Activated CD4-positive, CD25-positive, alpha-beta regulatory T cell (primary cell): ENCODE results near the gene PTPN4.

Source experiments
- DNase-seq, 4 experiments: peaks; one replicate each; lab custom pipeline; 2025; lab: John Stamatoyannopoulos, UW

The PTPN4 gene

DNA sequence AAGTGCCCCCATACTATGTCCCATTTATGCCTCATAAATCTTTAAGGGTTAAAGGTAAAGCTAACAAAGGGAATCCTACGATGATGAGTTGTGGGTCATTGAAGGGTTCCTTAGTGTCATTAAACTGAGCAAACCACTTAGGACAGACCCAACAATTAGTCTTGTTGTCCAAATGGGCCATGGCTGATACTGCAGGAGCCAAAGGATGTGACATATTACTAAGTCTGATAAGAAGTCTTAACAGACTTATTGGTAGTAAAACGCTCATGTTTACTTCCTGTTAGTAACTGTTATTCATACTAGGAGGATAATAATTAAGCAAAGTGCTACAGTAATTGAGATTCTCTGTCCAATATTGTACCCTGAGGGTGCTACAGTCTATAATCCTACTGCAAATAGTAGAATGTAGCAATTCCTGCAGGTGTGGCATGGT, 96.8 kb downstream of the PTPN4 start:
- no peak for DNase-seq

DNA sequence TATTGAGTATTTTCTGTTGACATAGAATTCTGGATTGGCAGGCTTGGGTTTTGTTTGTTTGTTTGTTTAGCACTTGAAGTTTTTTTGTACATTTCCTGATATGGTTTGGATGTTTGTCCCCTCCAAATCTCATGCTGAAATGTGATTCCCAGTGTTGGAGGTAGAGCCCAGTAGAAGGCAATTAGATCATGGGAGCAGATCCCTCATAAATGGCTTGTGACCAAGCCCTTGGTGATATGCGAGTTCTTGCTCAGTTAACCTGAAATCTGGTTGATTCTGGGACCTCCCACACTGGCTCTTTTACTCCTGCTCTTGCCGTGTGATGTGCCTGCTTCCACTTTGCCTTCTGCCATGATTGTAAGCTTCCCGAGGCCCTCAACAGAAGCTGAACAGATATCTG, 98.0 kb downstream of the PTPN4 start:
- no peak for DNase-seq

GRCh38 chr2:119859528-119859927, 99.8 kb downstream of the PTPN4 start:
- no peak for DNase-seq

GRCh38 chr2:119860924-119861323, 101.2 kb downstream of the PTPN4 start:
- DNase-seq: no peak

GRCh38 chr2:119862127-119862889, 102.6 kb downstream of the PTPN4 start:
- DNase-seq: no peak

DNA sequence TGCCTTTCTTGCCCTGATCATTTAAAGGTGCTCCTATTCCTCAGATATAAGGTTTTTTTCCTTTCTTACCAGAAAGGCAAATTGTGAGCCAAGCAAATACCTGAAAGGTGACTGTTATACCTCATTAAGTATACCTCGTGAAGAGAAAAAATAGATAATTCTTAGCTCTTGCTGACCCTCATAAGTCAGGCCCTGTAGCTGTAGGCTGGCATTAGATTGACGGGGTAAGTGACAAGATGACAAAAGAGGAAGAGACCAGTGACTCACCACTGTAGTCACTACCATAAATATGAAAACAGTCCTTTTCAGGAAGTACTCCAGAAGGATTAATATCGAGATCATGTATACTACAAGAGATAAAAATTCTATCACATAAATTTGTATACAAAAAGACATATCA, 104.6 kb downstream of the PTPN4 start:
- no peak for DNase-seq

- DNase-seq: no peak
Measured at GRCh38 chr2:119871725-119872124, 112.0 kb downstream of the PTPN4 start.

GRCh38 chr2:119873350-119874315, 113.9 kb downstream of the PTPN4 start:
- DNase-seq: no peak

DNA sequence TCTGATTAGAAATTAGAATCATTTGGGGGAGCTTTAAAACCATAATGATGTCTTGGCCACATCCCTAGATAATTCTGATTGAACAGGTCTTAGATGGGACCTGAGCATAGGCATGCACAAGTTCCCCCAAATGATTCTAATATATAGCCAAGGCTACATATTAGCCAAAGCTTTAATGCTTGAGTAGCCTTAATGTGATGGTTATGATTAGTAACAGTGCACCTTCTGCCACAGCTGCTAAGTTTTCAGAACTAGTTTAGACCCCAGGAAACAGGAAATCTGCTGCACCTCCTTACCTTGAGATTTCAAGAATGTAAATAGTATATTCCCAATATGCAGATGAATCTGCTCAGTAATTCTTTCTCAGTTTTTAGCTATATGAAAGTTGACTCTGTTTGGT, 119.8 kb downstream of the PTPN4 start:
- no peak for DNase-seq

- no peak for DNase-seq
Measured at GRCh38 chr2:119888680-119889079, 129.0 kb downstream of the PTPN4 start.

DNA sequence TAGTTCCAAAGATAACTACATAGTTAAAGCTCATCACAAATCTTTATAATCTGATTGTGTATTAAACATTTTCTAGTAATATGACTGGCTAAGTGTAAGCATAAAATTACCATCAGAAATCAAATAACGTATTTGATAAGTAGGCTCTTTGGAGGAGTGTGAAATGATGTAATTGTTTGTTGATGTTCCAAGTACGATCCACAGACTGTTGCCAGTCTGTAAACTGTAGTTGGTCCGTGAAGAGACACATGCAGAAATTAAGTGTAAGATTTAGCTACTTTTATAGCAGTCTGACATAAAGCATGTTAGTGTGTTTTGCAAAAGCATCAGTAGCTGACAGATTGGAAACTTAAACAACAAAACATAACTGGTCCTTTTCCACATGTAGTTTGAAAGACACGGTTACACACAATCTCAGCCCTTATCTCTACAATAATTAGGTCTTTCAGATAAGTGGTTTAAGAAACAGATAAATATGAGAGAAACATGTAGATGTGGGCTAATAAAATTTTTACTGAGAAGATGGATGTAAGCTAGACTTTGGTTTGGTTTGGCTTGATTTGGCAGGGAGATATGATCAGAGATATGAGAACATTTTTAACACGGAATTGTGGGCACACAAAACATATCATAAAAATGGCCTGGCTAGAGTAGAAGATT, 138.1 kb downstream of the PTPN4 start:
- DNase-seq: no peak

GRCh38 chr2:119901013-119901412, 141.3 kb downstream of the PTPN4 start:
- DNase-seq: no peak

- DNase-seq: no peak
Measured at GRCh38 chr2:119910566-119910965, 150.8 kb downstream of the PTPN4 start.

DNA sequence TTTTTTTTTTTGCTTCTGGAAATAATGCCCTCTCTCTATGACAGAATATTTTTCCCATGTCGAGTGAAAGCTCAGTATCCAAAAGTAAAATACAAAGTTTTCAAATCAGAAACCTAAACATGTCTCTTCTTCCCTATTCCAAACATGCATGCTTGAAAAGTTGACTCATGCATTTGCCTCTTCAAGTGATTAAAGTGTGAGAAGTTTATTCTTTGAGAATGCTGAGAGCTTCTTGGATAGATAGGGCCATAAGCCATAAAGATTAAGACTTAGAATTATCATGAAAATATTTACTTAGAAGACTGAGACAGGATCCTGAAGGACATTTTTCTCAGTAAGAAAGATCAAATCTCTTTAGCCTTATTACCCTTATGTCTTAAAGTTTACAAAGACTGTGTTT, 154.5 kb downstream of the PTPN4 start:
- no peak for DNase-seq

GRCh38 chr2:119921825-119922224, 162.1 kb downstream of the PTPN4 start:
- no peak for DNase-seq

DNA sequence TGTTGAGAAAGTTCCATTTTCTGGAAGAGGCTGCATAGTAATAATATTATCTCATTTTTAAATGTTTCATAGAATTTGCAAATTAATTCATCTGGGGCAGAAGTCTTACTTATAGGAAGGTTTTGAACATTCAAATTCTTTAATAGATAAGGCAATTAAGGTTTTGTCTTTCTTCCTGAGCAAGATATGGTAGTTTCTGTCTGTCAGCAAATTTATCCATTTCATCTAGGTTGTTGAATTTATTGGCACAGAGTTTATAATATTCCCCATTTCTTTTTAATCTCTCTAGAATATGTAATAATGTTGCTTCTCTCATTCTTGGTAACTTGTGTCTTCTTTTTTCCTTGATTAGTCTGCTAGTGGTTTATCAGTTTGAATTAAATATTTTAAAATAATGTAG, 163.0 kb downstream of the PTPN4 start:
- DNase-seq: no peak

GRCh38 chr2:119929537-119929936, 169.8 kb downstream of the PTPN4 start:
- peak in 1 of 4 experiments; percentile 15 for DNase-seq

DNA sequence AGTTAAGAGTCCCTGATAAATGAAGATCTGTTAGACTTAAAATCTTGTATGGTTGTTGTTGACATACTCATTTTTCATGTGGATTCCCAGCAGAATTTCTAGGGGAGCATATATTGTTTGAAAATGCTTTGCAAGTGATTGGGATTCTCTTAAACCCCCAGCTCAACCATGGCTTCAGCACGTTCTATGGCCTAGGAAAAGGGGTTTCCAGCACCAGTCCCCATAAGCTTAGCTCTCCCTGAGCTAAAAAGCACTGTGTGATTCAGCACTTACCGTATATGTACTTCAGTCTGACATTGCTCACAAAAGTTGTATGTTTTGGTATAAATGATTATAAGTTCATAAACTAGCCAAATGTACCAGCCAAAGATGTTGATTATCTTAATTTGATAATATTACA, 173.1 kb downstream of the PTPN4 start:
- DNase-seq: no peak

- DNase-seq: no peak
Measured at GRCh38 chr2:119934319-119934718, 174.6 kb downstream of the PTPN4 start.

- no peak for DNase-seq
Measured at GRCh38 chr2:119937680-119938079, 178.0 kb downstream of the PTPN4 start.

DNA sequence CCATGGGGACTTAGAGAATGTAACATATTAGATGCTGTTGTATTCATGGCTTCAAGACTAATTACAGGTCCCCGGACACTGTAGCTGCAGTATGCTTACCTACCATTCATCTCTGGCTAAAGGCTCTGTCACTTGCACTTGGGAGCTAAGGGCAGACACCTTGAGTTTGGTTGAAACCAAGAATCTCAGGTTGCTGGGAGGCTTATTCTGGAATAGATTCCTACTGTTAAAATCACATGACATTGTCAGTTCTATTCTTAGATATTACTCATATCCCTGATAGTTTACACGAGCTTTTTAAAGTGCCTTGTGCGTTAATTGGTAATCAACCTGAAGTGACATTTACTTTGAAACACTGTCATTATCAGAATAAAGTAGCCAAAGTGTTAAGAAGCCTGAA, 180.2 kb downstream of the PTPN4 start:
- no peak for DNase-seq

- DNase-seq: no peak
Measured at GRCh38 chr2:119940856-119941255, 181.1 kb downstream of the PTPN4 start.

DNA sequence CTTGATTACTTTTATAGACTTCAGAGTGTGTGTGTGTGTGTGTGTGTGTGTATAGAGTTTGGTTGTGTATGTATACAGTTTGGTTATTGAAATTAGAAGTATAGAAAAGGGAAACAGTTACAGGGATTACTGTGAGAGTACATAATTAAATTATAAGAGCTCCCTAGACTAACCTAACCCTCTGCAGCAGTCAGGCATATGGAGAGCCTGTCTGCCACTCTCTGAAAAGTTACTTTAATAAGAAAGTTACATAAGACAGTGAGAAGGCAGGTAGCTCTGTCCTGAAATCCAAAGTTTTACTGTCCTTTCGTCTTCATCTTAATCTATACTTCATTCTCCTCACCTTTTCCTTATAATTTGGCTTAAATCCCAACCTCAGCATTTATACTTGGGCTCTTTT, 181.7 kb downstream of the PTPN4 start:
- no peak for DNase-seq
